GM12878 (cell line): ENCODE measurements around the gene IFI27L1. TPM values are rescaled to one million over a fixed set of nuclear protein-coding genes. Genes with fewer than 3 reads are reported as not detected.

Source experiments
- ATAC-seq: fragments of 200-7000 bp; cut with Tn5 transposase; 3 replicates; pipeline ENCODE4 v1.9.1; 2020; ENCODE audit warnings: mild to moderate bottlenecking, moderate library complexity
- BruUV-seq: library from RNA; stranded (reverse); fragments of 400-500 nt; replicated peaks from 2 replicates; lab custom pipeline; 2021; lab: Mats Ljungman, UMichigan
- CTCF ChIA-PET: fragments of 300-600 bp; sonication (Branson Sonifier 250); formaldehyde crosslinking; extraction: SDS; loops from one replicate; lab custom pipeline; 2021; ENCODE audit warnings: inconsistent platforms; lab: Yijun Ruan, JAX
- POLR2A ChIA-PET: fragments of 350-600 bp; formaldehyde crosslinking; extraction: SDS; loops from one replicate; lab custom pipeline; 2021; ENCODE audit warnings: inconsistent platforms; lab: Charles Lee
- RAD21 ChIA-PET: fragments of 300-600 bp; sonication (Branson Sonifier 250); formaldehyde crosslinking; loops from one replicate; lab custom pipeline; 2023; ENCODE audit warnings: antibody characterized with exemption; ENCODE audit not compliant: unreplicated experiment; lab: Charles Lee
- SMC1A ChIA-PET: fragments of 300-600 bp; sonication (Branson Sonifier 250); formaldehyde crosslinking; loops from one replicate; lab custom pipeline; 2023; ENCODE audit not compliant: unreplicated experiment, uncharacterized antibody; lab: Charles Lee
- DNase-seq: peaks from one replicate; pipeline ENCODE4 v3.0.0-alpha.2; 2011; ENCODE audit warnings: low read depth, low spot score
- FAIRE-seq: peaks from 3 replicates; lab custom pipeline; 2011; peaks lifted over from hg19 to GRCh38; lab: Jason Lieb, UNC
- H2AFZ ChIP-seq: 2 replicates; pipeline ENCODE4 v1.6.0; 2011; ENCODE audit warnings: low read depth, low read length, control low read depth; ENCODE audit not compliant: control insufficient read depth
- H3K27ac ChIP-seq: 2 replicates; pipeline ENCODE4 v1.5.1; 2011; ENCODE audit warnings: control low read depth; ENCODE audit not compliant: control insufficient read depth, insufficient read depth
- H3K27me3 ChIP-seq, 2 experiments: replicated peaks in 1 of 2; 2 replicates each; pipeline versions ENCODE4 v1.6.0 to v1.6.1; 2011; ENCODE audit warnings: low read length in 1 of 2; ENCODE audit not compliant: control insufficient read depth in 2 of 2, insufficient read depth in 2 of 2
- H3K36me3 ChIP-seq, 2 experiments: 2 replicates each; pipeline ENCODE4 v1.5.1; 2011; ENCODE audit warnings: low read length in 1 of 2; ENCODE audit not compliant: control insufficient read depth in 2 of 2, insufficient read depth in 2 of 2
- H3K4me1 ChIP-seq: 2 replicates; pipeline ENCODE4 v1.6.1; 2011; ENCODE audit warnings: mild to moderate bottlenecking, low read length, moderate library complexity, mixed read lengths; ENCODE audit not compliant: control insufficient read depth, insufficient read depth
- H3K4me2 ChIP-seq: 2 replicates; pipeline ENCODE4 v1.6.0; 2011; ENCODE audit warnings: control low read depth; ENCODE audit not compliant: control insufficient read depth, insufficient read depth
- H3K4me3 ChIP-seq: fragments of 200-600 bp; sonication (generic); 2 replicates; pipeline ENCODE4 v1.5.1; 2016
- H3K79me2 ChIP-seq: 2 replicates; pipeline ENCODE4 v1.6.0; 2011; ENCODE audit warnings: low read length; ENCODE audit not compliant: control insufficient read depth, insufficient read depth
- H3K9ac ChIP-seq: 2 replicates; pipeline ENCODE4 v1.8.0; 2011; ENCODE audit warnings: low read length, control low read depth, mixed read lengths; ENCODE audit not compliant: control insufficient read depth, insufficient read depth
- H3K9me3 ChIP-seq: replicated peaks from 3 replicates; pipeline ENCODE4 v1.5.1; 2011; ENCODE audit warnings: mild to moderate bottlenecking, low read length; ENCODE audit not compliant: control insufficient read depth, insufficient read depth
- H4K20me1 ChIP-seq: 2 replicates; pipeline ENCODE4 v1.6.0; 2011; ENCODE audit not compliant: control insufficient read depth, insufficient read depth
- NFXL1 ChIP-seq: fragments of 450-650 bp; IDR thresholded peaks from 2 replicates; pipeline ENCODE4 v1.6.1; 2017; ENCODE audit warnings: antibody characterized with exemption, mild to moderate bottlenecking, borderline replicate concordance
- NR2F1 ChIP-seq: fragments of 450-650 bp; conservative IDR thresholded peaks from 2 replicates; pipeline ENCODE4 v1.6.1; 2017; ENCODE audit warnings: mild to moderate bottlenecking
- POU2F2 ChIP-seq: IDR thresholded peaks from 3 replicates; pipeline ENCODE4 v1.6.1; 2011; ENCODE audit warnings: low read depth, mild to moderate bottlenecking, low read length, borderline replicate concordance
- PRDM15 ChIP-seq: fragments of 450-650 bp; formaldehyde crosslinking; IDR thresholded peaks from 2 replicates; pipeline ENCODE4 v1.4.0; 2020; ENCODE audit warnings: mild to moderate bottlenecking, moderate library complexity
- RAD21 ChIP-seq: IDR thresholded peaks from 2 replicates; pipeline ENCODE4 v1.6.1; 2011; ENCODE audit warnings: mild to moderate bottlenecking, low read depth, low read length, moderate library complexity; ENCODE audit not compliant: insufficient read depth
- SMC3 ChIP-seq: IDR thresholded peaks from 2 replicates; pipeline ENCODE4 v1.6.1; 2011; ENCODE audit warnings: low read length, improper control_type of control experiment, borderline replicate concordance
- WGBS: methylation state at CpG from one replicate; pipeline ENCODE4 v1.1.6; 2016; ENCODE audit warnings: low lambda C conversion rate; ENCODE audit not compliant: insufficient replicate concordance, insufficient coverage; ENCODE audit errors: missing lambda C conversion rate; 5-methylcytosine and 5-hydroxymethylcytosine counted together
- in situ Hi-C: fragments of 300-500 bp; cut with MboI; formaldehyde crosslinking; loops from 9 replicates; pipeline ENCODE4 v1.14.3; 2018; ENCODE audit warnings: mixed read lengths
- intact Hi-C: fragments of 100-400 bp; cut with micrococcal nuclease; formaldehyde crosslinking; loops from one replicate; pipeline ENCODE4 v1.14.2; 2022; ENCODE audit not compliant: unreplicated experiment
- polyA plus RNA-seq, 11 experiments: library from polyadenylated mRNA; depleted of rRNA in 4 of 11; unstranded in 6 of 11; stranded (reverse) in 5 of 11; fragments of >200 nt; fragmentation: Nextera tagmentation in 4 of 11; fragmentation: Illumina TruSeq in 1 of 11; extraction: Ambion mirVana in 4 of 11; extraction: Trizol in 1 of 11; gene quantifications; 1 replicate in 1 of 11; 2 replicates in 10 of 11; pipeline versions ENCODE4 v1.2.1 to v1.2.3, GENCODE V29; 2011 to 2016; ENCODE audit warnings: inconsistent platforms in 2 of 11, missing spikeins in 2 of 11, low read depth in 1 of 11
- total RNA-seq, 4 experiments: library from RNA; depleted of rRNA in 3 of 4; stranded (reverse); fragments of >200 nt in 3 of 4; fragmentation: Illumina TruSeq in 1 of 4; extraction: Trizol in 1 of 4; gene quantifications; 2 replicates each; pipeline versions ENCODE4 v1.2.1 to v1.2.3, GENCODE V29; 2013 to 2021
- TF ChIP-seq, protein P1 (sequence below), 3 experiments: IDR thresholded peaks in 2 of 3; conservative IDR thresholded peaks in 1 of 3; 2 replicates each; pipeline ENCODE4 v1.5.1; 2011; ENCODE audit warnings: low read depth in 3 of 3, low read length in 3 of 3, mild to moderate bottlenecking in 3 of 3, control low read depth in 2 of 3, moderate library complexity in 2 of 3, inconsistent platforms in 1 of 3, mixed read lengths in 1 of 3; ENCODE audit not compliant: control insufficient read depth in 2 of 3, insufficient read depth in 1 of 3; ENCODE audit errors: extremely low read depth in 1 of 3

The IFI27L1 gene
- total and polyA plus RNA-seq, 10 of the 15 experiments (the other 5 are each of a cell fraction or from before 2014, with no cell fraction given): 17.4 to 38.8 (median 27.6) TPM

DNA sequence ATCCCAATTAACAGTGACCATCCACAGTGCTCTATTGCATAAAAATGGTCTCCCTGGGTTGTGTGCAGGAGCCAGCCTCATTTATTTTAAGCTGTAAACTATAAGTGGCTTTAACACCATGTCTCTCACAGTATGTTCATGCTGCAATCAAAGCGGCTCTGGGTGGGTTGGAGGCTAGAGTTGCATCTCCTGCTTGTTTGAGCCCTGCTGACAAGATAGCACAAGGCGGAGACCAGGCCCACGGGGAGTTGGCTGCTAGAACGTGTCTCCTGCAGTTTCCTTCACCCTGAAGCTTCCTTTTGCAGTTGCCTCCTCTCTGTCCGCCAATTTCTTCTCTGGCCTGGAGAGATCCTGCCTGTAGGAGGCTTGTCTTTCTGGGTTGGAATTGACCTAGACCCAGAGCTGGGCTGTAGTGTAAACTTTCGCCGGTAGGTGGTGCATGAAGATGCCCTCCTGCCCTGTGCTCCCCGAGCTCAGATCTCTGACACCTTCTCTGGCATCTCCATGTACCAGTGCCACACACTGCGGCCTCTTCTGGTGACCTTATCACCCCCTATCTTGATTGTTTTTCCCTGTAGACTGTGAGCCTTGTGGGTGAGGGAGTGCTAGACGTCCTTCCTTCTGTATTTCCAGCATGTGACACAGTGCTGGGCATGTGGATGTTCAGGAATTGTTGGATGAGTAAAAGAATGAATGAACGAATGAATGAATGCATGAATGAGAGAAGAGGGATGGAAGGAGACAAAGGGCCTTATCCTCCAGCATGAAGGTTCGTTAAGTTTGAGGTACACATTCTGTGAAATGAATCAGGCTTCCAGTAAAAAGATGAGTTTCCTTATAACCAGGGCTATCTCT lies 44.6 kb upstream of the IFI27L1 start:
- BruUV-seq: no TSS peak
- CTCF ChIA-PET: interaction anchor here (0.6 to 8.5 kb wide), 34 partner anchors 9 to 382 kb away, joined by 3 to 221 read pairs (median 5); partner anchors contain the start of genes DDX24, IFI27L1, IFI27L2 and OTUB2
- H3K9me3 ChIP-seq: no peaks in the 10 kb centered on the region

More for the DNA sequence above, 44.6 kb upstream of the IFI27L1 start:
- in situ Hi-C loops: loop anchor here (5.0 kb wide), 2 partner anchors 101 to 146 kb away; no protein-coding TSS in a partner anchor
- Histone ChIP-seq H3K79me2 (no peaks in the 10 kb centered on the region), H4K20me1 (no peaks in the 10 kb centered on the region), H3K36me3 (no peaks in the 10 kb centered on the region), H2AFZ (no peak overlapping the region), H3K27ac (no peak overlapping the region), H3K4me1 (no peaks in the 10 kb centered on the region), H3K27me3 (0 out of 4 replicates have a peak, but pooled peaks cover 0 to 5% of the 10 kb centered on the region in 2 experiments), H3K4me3 (no peak overlapping the region), H3K4me2 (no peak overlapping the region), H3K9ac (no peak overlapping the region)
- RAD21 ChIA-PET: interaction anchor here (0.7 to 5.1 kb wide), 20 partner anchors 9 to 146 kb away, joined by 3 to 82 read pairs (median 4); partner anchors contain the start of genes DDX24, IFI27L1 and OTUB2
- POLR2A ChIA-PET: no interaction called here
- ATAC-seq (peak; percentile 99), FAIRE-seq (peak; percentile 89), DNase-seq (no peak)
- WGBS: 19% methylated on average over 12 of the region's 12 CpGs
- TF ChIP-seq, protein P1, sequence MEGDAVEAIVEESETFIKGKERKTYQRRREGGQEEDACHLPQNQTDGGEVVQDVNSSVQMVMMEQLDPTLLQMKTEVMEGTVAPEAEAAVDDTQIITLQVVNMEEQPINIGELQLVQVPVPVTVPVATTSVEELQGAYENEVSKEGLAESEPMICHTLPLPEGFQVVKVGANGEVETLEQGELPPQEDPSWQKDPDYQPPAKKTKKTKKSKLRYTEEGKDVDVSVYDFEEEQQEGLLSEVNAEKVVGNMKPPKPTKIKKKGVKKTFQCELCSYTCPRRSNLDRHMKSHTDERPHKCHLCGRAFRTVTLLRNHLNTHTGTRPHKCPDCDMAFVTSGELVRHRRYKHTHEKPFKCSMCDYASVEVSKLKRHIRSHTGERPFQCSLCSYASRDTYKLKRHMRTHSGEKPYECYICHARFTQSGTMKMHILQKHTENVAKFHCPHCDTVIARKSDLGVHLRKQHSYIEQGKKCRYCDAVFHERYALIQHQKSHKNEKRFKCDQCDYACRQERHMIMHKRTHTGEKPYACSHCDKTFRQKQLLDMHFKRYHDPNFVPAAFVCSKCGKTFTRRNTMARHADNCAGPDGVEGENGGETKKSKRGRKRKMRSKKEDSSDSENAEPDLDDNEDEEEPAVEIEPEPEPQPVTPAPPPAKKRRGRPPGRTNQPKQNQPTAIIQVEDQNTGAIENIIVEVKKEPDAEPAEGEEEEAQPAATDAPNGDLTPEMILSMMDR (IDR thresholded peaks at IDR 0.05 in 2 of 3, conservative IDR thresholded peaks at IDR 0.05 in 1 of 3; ENCODE audit: control insufficient read depth in 2 of 3, extremely low read depth in 1 of 3, insufficient read depth in 1 of 3, low read depth in 3 of 3, low read length in 3 of 3): peak; percentile 87 to 89 (median 88)
- TF ChIP-seq RAD21 (peak; percentile 66), PRDM15 (CRISPR knock-in tag) (no peak), NFXL1 (no peak), NR2F1 (peak; percentile 59; the same call in 1 of the 2 replicates), POU2F2 (peak; percentile 4; the same call in 1 of the 3 replicates), SMC3 (peak; percentile 94)
- SMC1A ChIA-PET: interaction anchor here (0.6 to 4.8 kb wide), 20 partner anchors 11 to 144 kb away, joined by 3 to 73 read pairs (median 5); partner anchors contain the start of gene IFI27L2
- intact Hi-C loops: loop anchor here (1.0 kb wide), 2 partner anchors 100 to 144 kb away; no protein-coding TSS in a partner anchor
